ENCODE measurements around the gene DPP9. TPM values are rescaled to one million over a fixed set of nuclear protein-coding genes. Genes with fewer than 3 reads are reported as not detected.

DPP9 gene
- total RNA-seq, 1 donor from 2014 or later = 37.1 TPM

DNA sequence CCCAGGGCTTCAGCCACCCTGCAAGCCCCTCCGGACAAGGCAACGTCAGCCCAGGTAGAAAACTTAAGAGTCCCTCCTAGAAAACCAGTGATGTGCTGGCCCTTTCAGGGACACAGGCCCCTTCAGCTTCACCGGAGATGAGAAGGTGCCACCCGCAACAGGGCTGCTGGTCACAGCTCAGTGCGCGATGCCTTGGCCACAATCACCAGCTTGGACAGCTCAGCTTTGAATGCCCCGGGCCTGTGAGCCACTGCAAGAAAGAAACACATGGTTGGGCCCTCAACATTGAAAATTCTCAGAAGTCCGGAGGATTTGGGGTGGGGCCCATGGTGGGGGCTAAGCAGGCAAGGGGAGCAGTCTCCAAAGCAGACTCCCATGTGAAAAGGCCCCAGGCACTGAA is 65.8 kb downstream of the DPP9 start:
- Mint-ChIP-seq H3K36me3 (peaks cover 32% of the 10 kb centered on the region), H3K9me3 (no peaks in the 10 kb centered on the region), H3K4me1 (no peaks in the 10 kb centered on the region), H3K4me3 (no peak overlapping the region), H3K27ac (no peak overlapping the region), H3K27me3 (ENCODE audit: low read depth) (no peaks in the 10 kb centered on the region)
- no peak for DNase-seq (ENCODE audit: low spot score in 2 of 2, unreplicated experiment in 2 of 2)
- TF ChIP-seq, protein P1, sequence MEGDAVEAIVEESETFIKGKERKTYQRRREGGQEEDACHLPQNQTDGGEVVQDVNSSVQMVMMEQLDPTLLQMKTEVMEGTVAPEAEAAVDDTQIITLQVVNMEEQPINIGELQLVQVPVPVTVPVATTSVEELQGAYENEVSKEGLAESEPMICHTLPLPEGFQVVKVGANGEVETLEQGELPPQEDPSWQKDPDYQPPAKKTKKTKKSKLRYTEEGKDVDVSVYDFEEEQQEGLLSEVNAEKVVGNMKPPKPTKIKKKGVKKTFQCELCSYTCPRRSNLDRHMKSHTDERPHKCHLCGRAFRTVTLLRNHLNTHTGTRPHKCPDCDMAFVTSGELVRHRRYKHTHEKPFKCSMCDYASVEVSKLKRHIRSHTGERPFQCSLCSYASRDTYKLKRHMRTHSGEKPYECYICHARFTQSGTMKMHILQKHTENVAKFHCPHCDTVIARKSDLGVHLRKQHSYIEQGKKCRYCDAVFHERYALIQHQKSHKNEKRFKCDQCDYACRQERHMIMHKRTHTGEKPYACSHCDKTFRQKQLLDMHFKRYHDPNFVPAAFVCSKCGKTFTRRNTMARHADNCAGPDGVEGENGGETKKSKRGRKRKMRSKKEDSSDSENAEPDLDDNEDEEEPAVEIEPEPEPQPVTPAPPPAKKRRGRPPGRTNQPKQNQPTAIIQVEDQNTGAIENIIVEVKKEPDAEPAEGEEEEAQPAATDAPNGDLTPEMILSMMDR (IDR thresholded peaks at IDR 0.05; ENCODE audit: unreplicated experiment) = no peak

DNA sequence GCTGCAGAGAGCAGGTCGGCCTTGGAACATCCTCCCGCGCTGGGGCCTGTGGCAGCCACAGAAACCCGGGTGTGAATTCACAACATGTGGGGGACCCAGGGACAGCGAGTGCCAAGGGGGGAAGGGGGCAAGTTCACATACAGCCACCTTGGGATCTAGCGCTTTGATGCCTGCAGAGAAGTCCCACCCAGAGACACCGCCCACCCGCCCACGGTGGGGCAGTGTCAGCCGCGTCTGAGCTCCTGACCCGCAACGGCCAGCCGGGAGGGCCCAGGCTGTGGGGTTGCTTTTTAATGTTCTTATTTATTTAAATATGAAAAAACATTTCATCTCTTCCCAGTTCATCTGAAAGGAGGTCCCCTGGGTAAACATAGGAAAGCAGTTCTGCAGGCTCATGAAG is 66.4 kb downstream of the DPP9 start:
- DNase-seq (ENCODE audit: low spot score in 2 of 2, unreplicated experiment in 2 of 2) = no peak
- H3K9me3 Mint-ChIP-seq = no peaks in the 10 kb centered on the region
- no peak overlapping the region for H3K27ac Mint-ChIP-seq
- H3K4me3 Mint-ChIP-seq = no peak overlapping the region
- TF ChIP-seq, protein P1 (IDR thresholded peaks at IDR 0.05; ENCODE audit: unreplicated experiment) = no peak
- no peaks in the 10 kb centered on the region for H3K27me3 Mint-ChIP-seq (ENCODE audit: low read depth)
- peaks cover 32% of the 10 kb centered on the region for H3K36me3 Mint-ChIP-seq
- no peaks in the 10 kb centered on the region for H3K4me1 Mint-ChIP-seq

- Mint-ChIP-seq H3K4me3 (no peak overlapping the region), H3K4me1 (no peaks in the 10 kb centered on the region), H3K27ac (no peak overlapping the region), H3K27me3 (ENCODE audit: low read depth) (no peaks in the 10 kb centered on the region), H3K36me3 (peaks cover 28% of the 10 kb centered on the region), H3K9me3 (no peaks in the 10 kb centered on the region)
- TF ChIP-seq, protein P1 (IDR thresholded peaks at IDR 0.05; ENCODE audit: unreplicated experiment) = no peak
- no peak for DNase-seq (ENCODE audit: low spot score in 2 of 2, unreplicated experiment in 2 of 2)
These were observed 67.5 kb downstream of the DPP9 start for GRCh38 chr19:4656102-4656501.

- no peak for DNase-seq (ENCODE audit: low spot score in 2 of 2, unreplicated experiment in 2 of 2)
- no peak overlapping the region for H3K27ac Mint-ChIP-seq
These were observed 68.9 kb downstream of the DPP9 start for GRCh38 chr19:4654437-4655361.

GRCh38 chr19:4653793-4654436 is 69.7 kb downstream of the DPP9 start:
- no peaks in the 10 kb centered on the region for H3K9me3 Mint-ChIP-seq
- DNase-seq (ENCODE audit: low spot score in 2 of 2, unreplicated experiment in 2 of 2) = no peak
- peaks cover 18% of the 10 kb centered on the region for H3K36me3 Mint-ChIP-seq
- H3K4me3 Mint-ChIP-seq = no peak overlapping the region
- TF ChIP-seq, protein P1 (IDR thresholded peaks at IDR 0.05; ENCODE audit: unreplicated experiment) = no peak
- no peaks in the 10 kb centered on the region for H3K4me1 Mint-ChIP-seq
- H3K27ac Mint-ChIP-seq = no peak overlapping the region
- no peaks in the 10 kb centered on the region for H3K27me3 Mint-ChIP-seq (ENCODE audit: low read depth)

More at GRCh38 chr19:4654437-4655361, 68.9 kb downstream of the DPP9 start:
- Mint-ChIP-seq H3K36me3 (peaks cover 21% of the 10 kb centered on the region), H3K27me3 (ENCODE audit: low read depth) (no peaks in the 10 kb centered on the region), H3K4me1 (no peaks in the 10 kb centered on the region), H3K4me3 (no peak overlapping the region), H3K9me3 (no peaks in the 10 kb centered on the region)
- TF ChIP-seq, protein P1 (IDR thresholded peaks at IDR 0.05; ENCODE audit: unreplicated experiment) = no peak
